WTC11 (cell line): ENCODE data around the gene CD96. TPM values are rescaled to one million over a fixed set of nuclear protein-coding genes. Genes with fewer than 3 reads are reported as not detected.

Experiments
- ATAC-seq: fragments of 200-7000 bp; cut with Tn5 transposase; 2 replicates; pipeline ENCODE4 v1.10.0; 2021; ENCODE audit warnings: mild to moderate bottlenecking, moderate library complexity
- CTCF ChIA-PET: fragments of 300-600 bp; sonication (Branson Sonifier 250); formaldehyde crosslinking; loops from one replicate; lab custom pipeline; 2021; ENCODE audit warnings: antibody characterized with exemption; lab: Charles Lee
- POLR2A ChIA-PET: fragments of 350-600 bp; sonication (Branson Sonifier 250); formaldehyde crosslinking; loops from one replicate; lab custom pipeline; 2021; ENCODE audit warnings: antibody characterized with exemption; lab: Charles Lee
- DNase-seq: peaks from one replicate; pipeline ENCODE4 v3.0.0; 2021; ENCODE audit warnings: low spot score
- H3K27ac Mint-ChIP-seq: 2 replicates; pipeline ENCODE4 v1.8.0; 2021; ENCODE audit warnings: mixed read lengths
- H3K27me3 Mint-ChIP-seq: 2 replicates; pipeline ENCODE4 v1.8.0; 2021; ENCODE audit warnings: low read depth, mild to moderate bottlenecking, moderate library complexity, mixed read lengths
- H3K36me3 Mint-ChIP-seq: 2 replicates; pipeline ENCODE4 v1.8.0; 2021; ENCODE audit warnings: mixed read lengths
- H3K4me1 Mint-ChIP-seq: 2 replicates; pipeline ENCODE4 v1.8.0; 2022; ENCODE audit warnings: mixed read lengths
- H3K4me3 Mint-ChIP-seq: 2 replicates; pipeline ENCODE4 v1.8.0; 2021; ENCODE audit warnings: mild to moderate bottlenecking, moderate library complexity, mixed read lengths
- H3K9me3 Mint-ChIP-seq: 2 replicates; pipeline ENCODE4 v1.8.0; 2021; ENCODE audit warnings: mixed read lengths
- ETV6 ChIP-seq: sonication (generic); formaldehyde crosslinking; IDR thresholded peaks from 2 replicates; pipeline ENCODE4 v1.8.1; 2022; ENCODE audit warnings: mild to moderate bottlenecking, missing genetic modification reagents
- FOXJ3 ChIP-seq: sonication (generic); formaldehyde crosslinking; IDR thresholded peaks from 2 replicates; pipeline ENCODE4 v1.9.0; 2021; ENCODE audit warnings: missing genetic modification reagents, mild to moderate bottlenecking, borderline replicate concordance
- NFE2L1 ChIP-seq: sonication (generic); formaldehyde crosslinking; IDR thresholded peaks from 2 replicates; pipeline ENCODE4 v1.8.1; 2023; ENCODE audit warnings: missing genetic modification reagents
- TCF7 ChIP-seq: sonication (generic); formaldehyde crosslinking; IDR thresholded peaks from 2 replicates; pipeline ENCODE4 v1.8.0; 2022; ENCODE audit warnings: mild to moderate bottlenecking, low read depth, missing genetic modification reagents, moderate library complexity
- total RNA-seq: library from RNA; stranded (reverse); gene quantifications from 3 replicates; pipeline ENCODE4 v1.2.3, GENCODE V29; 2021
- TF ChIP-seq, protein P1 (sequence below): sonication (generic); formaldehyde crosslinking; IDR thresholded peaks from 2 replicates; pipeline ENCODE4 v1.8.1; 2022; ENCODE audit warnings: low read depth, missing genetic modification reagents, borderline replicate concordance
- TF ChIP-seq, protein P2 (sequence below): sonication (generic); formaldehyde crosslinking; IDR thresholded peaks from 2 replicates; pipeline ENCODE4 v1.8.0; 2022; ENCODE audit warnings: mild to moderate bottlenecking, missing genetic modification reagents
- TF ChIP-seq, protein P3 (sequence below): sonication (generic); formaldehyde crosslinking; IDR thresholded peaks from 2 replicates; pipeline ENCODE4 v1.8.1; 2022; ENCODE audit warnings: mild to moderate bottlenecking, missing genetic modification reagents, moderate library complexity, borderline replicate concordance
- TF ChIP-seq, protein P4 (sequence below): sonication (generic); formaldehyde crosslinking; IDR thresholded peaks from 2 replicates; pipeline ENCODE4 v1.8.1; 2022; ENCODE audit warnings: missing genetic modification reagents, borderline replicate concordance
- TF ChIP-seq, protein P5 (sequence below): sonication (generic); formaldehyde crosslinking; IDR thresholded peaks from 2 replicates; pipeline ENCODE4 v1.8.1; 2023; ENCODE audit warnings: mild to moderate bottlenecking, missing genetic modification reagents
- TF ChIP-seq, protein P6 (sequence below): sonication (generic); formaldehyde crosslinking; IDR thresholded peaks from 2 replicates; pipeline ENCODE4 v1.8.1; 2023; ENCODE audit warnings: mild to moderate bottlenecking, missing genetic modification reagents, borderline replicate concordance

CD96 gene
- total RNA-seq, 1 experiment from 2014 or later = 0.33 TPM

DNA sequence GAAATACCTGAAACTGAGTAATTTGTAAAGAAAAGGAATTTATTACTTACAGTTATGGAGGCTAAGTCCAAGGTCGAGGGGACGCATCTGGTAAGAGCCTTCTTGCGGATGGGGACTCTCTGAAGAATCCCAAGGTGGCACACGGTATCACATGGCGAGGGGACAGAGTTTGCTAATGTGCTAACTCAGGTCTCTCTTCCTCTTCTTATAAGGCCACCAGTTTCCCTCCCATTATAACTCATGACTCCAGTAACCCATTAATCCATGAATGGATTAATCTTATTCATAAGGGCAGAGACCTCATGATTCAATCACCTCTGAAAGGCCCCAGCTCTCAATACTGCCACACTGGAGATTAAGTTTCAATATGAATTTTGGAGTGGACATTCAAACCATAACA lies 37.5 kb downstream of the CD96 start (continued):
- TF ChIP-seq, protein P1, sequence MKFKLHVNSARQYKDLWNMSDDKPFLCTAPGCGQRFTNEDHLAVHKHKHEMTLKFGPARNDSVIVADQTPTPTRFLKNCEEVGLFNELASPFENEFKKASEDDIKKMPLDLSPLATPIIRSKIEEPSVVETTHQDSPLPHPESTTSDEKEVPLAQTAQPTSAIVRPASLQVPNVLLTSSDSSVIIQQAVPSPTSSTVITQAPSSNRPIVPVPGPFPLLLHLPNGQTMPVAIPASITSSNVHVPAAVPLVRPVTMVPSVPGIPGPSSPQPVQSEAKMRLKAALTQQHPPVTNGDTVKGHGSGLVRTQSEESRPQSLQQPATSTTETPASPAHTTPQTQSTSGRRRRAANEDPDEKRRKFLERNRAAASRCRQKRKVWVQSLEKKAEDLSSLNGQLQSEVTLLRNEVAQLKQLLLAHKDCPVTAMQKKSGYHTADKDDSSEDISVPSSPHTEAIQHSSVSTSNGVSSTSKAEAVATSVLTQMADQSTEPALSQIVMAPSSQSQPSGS (CRISPR knock-in tag) = no peak
- no peak for TF ChIP-seq NFE2L1
- TF ChIP-seq, protein P2, sequence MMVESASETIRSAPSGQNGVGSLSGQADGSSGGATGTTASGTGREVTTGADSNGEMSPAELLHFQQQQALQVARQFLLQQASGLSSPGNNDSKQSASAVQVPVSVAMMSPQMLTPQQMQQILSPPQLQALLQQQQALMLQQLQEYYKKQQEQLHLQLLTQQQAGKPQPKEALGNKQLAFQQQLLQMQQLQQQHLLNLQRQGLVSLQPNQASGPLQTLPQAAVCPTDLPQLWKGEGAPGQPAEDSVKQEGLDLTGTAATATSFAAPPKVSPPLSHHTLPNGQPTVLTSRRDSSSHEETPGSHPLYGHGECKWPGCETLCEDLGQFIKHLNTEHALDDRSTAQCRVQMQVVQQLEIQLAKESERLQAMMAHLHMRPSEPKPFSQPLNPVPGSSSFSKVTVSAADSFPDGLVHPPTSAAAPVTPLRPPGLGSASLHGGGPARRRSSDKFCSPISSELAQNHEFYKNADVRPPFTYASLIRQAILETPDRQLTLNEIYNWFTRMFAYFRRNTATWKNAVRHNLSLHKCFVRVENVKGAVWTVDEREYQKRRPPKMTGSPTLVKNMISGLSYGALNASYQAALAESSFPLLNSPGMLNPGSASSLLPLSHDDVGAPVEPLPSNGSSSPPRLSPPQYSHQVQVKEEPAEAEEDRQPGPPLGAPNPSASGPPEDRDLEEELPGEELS (CRISPR knock-in tag) = no peak

DNA sequence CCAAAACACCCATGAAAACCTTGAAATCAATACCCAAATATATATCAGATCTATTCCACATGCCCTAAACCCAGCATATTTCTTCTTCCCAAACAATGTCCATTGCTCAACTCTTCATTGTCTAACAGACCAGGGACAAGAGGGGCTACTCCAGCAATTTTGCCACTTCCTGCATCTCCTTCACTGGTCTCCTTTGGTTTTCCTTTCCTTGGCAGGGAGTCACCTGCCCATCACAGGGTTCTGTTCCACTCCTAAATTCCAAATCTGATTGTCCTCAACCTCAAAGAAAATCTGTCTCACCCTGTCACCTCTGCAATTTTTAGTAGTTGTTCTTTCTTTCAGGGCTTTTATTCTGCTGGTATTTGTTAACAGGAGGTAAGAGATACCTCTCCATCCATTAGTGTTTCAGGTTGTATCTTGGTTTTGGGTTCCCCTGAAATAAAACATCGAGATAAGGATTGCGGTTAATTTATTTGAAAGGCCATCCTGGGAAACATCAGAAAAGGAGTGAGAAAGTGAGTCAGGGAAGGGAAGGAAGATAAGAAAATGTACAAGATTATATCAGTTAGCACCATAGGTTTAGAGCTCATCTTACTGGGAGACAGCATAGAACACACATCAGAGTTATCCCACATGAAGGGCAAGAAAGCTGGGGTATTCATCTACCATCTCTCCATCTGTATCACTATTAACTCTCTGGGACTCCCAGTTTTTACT lies 39.6 kb downstream of the CD96 start:
- ChIA-PET CTCF (no interaction called here), POLR2A (no interaction called here)
- DNase-seq (no peak), ATAC-seq (no peak)
- H3K36me3 Mint-ChIP-seq = peaks cover 21% of the 10 kb centered on the region
- H3K27me3 Mint-ChIP-seq = no peaks in the 10 kb centered on the region; the same call in 1 of the 2 replicates
- no peak overlapping the region for H3K27ac Mint-ChIP-seq
- no peaks in the 10 kb centered on the region for H3K4me1 Mint-ChIP-seq
- TF ChIP-seq, protein P3, sequence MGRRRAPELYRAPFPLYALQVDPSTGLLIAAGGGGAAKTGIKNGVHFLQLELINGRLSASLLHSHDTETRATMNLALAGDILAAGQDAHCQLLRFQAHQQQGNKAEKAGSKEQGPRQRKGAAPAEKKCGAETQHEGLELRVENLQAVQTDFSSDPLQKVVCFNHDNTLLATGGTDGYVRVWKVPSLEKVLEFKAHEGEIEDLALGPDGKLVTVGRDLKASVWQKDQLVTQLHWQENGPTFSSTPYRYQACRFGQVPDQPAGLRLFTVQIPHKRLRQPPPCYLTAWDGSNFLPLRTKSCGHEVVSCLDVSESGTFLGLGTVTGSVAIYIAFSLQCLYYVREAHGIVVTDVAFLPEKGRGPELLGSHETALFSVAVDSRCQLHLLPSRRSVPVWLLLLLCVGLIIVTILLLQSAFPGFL (CRISPR knock-in tag) = no peak
- TF ChIP-seq, protein P1 (CRISPR knock-in tag) = no peak
- TF ChIP-seq FOXJ3 = no peak
- TF ChIP-seq, protein P2 (CRISPR knock-in tag) = no peak
- TF ChIP-seq, protein P4, sequence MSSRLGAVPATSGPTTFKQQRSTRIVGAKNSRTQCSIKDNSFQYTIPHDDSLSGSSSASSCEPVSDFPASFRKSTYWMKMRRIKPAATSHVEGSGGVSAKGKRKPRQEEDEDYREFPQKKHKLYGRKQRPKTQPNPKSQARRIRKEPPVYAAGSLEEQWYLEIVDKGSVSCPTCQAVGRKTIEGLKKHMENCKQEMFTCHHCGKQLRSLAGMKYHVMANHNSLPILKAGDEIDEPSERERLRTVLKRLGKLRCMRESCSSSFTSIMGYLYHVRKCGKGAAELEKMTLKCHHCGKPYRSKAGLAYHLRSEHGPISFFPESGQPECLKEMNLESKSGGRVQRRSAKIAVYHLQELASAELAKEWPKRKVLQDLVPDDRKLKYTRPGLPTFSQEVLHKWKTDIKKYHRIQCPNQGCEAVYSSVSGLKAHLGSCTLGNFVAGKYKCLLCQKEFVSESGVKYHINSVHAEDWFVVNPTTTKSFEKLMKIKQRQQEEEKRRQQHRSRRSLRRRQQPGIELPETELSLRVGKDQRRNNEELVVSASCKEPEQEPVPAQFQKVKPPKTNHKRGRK (CRISPR knock-in tag) = no peak
- H3K9me3 Mint-ChIP-seq = peaks cover 31% of the 10 kb centered on the region
- H3K4me3 Mint-ChIP-seq = no peak overlapping the region

DNA sequence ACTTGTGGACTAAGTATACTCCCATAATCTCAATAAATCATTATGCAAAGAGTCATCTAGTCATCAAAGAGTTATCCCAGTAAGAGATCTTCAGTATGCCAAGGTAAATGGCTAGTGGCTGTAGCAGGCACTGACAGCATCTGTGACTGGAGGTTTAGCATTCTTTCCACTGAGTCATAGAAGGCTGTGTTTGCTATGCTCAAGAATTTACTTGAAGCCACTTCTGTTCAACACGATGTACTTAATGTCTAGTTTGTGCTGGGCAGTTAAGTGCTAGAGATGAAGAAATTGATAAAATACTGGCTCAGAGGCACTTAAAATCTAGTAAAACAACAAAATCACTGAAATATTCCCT lies 40.1 kb downstream of the CD96 start:
- H3K27me3 Mint-ChIP-seq = no peaks in the 10 kb centered on the region; the same call in 1 of the 2 replicates
- DNase-seq (no peak), ATAC-seq (no peak)
- H3K27ac Mint-ChIP-seq = no peak overlapping the region
- CTCF ChIA-PET = no interaction called here
- H3K4me3 Mint-ChIP-seq = no peak overlapping the region
- H3K36me3 Mint-ChIP-seq = peaks cover 24% of the 10 kb centered on the region
- H3K9me3 Mint-ChIP-seq = peaks cover 37% of the 10 kb centered on the region
- no peaks in the 10 kb centered on the region for H3K4me1 Mint-ChIP-seq
- POLR2A ChIA-PET = no interaction called here
- TF ChIP-seq, protein P3 (CRISPR knock-in tag) = no peak
- TF ChIP-seq TCF7 (CRISPR knock-in tag) (no peak), ETV6 (no peak)
- TF ChIP-seq, protein P5, sequence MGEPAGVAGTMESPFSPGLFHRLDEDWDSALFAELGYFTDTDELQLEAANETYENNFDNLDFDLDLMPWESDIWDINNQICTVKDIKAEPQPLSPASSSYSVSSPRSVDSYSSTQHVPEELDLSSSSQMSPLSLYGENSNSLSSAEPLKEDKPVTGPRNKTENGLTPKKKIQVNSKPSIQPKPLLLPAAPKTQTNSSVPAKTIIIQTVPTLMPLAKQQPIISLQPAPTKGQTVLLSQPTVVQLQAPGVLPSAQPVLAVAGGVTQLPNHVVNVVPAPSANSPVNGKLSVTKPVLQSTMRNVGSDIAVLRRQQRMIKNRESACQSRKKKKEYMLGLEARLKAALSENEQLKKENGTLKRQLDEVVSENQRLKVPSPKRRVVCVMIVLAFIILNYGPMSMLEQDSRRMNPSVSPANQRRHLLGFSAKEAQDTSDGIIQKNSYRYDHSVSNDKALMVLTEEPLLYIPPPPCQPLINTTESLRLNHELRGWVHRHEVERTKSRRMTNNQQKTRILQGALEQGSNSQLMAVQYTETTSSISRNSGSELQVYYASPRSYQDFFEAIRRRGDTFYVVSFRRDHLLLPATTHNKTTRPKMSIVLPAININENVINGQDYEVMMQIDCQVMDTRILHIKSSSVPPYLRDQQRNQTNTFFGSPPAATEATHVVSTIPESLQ (CRISPR knock-in tag) = no peak
- TF ChIP-seq, protein P6, sequence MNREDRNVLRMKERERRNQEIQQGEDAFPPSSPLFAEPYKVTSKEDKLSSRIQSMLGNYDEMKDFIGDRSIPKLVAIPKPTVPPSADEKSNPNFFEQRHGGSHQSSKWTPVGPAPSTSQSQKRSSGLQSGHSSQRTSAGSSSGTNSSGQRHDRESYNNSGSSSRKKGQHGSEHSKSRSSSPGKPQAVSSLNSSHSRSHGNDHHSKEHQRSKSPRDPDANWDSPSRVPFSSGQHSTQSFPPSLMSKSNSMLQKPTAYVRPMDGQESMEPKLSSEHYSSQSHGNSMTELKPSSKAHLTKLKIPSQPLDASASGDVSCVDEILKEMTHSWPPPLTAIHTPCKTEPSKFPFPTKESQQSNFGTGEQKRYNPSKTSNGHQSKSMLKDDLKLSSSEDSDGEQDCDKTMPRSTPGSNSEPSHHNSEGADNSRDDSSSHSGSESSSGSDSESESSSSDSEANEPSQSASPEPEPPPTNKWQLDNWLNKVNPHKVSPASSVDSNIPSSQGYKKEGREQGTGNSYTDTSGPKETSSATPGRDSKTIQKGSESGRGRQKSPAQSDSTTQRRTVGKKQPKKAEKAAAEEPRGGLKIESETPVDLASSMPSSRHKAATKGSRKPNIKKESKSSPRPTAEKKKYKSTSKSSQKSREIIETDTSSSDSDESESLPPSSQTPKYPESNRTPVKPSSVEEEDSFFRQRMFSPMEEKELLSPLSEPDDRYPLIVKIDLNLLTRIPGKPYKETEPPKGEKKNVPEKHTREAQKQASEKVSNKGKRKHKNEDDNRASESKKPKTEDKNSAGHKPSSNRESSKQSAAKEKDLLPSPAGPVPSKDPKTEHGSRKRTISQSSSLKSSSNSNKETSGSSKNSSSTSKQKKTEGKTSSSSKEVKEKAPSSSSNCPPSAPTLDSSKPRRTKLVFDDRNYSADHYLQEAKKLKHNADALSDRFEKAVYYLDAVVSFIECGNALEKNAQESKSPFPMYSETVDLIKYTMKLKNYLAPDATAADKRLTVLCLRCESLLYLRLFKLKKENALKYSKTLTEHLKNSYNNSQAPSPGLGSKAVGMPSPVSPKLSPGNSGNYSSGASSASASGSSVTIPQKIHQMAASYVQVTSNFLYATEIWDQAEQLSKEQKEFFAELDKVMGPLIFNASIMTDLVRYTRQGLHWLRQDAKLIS (CRISPR knock-in tag) = no peak
